ENCODE data around the gene PRSS50. TPM values are rescaled to one million over a fixed set of nuclear protein-coding genes. Genes with fewer than 3 reads are reported as not detected.
A peak's percentile ranks its signal among the peaks of the same experiment; 100 is the strongest.

The PRSS50 gene
- total and polyA plus RNA-seq, 9 donors = 0.12 to 0.69 (median 0.32) TPM; not detected in 1

- 68 to 80% (median 73%) methylated on average over 4 of the region's 4 CpGs for WGBS, 3 donors
- H3K4me1 ChIP-seq (ENCODE audit: insufficient read depth) = peaks cover 29% of the 10 kb centered on the region
- H3K36me3 ChIP-seq = no peaks in the 10 kb centered on the region
- H3K4me3 ChIP-seq = no peak overlapping the region
- intact Hi-C loops (cut with DNase I) = no loop called here
- peak overlapping the region; percentile 61 to 76 for H3K27ac ChIP-seq
- TF ChIP-seq EP300 (IDR thresholded peaks at IDR 0.05) = no peak
- no peak for TF ChIP-seq POLR2A (IDR thresholded peaks at IDR 0.05)
- no peaks in the 10 kb centered on the region for H3K9me3 ChIP-seq
- H3K27me3 ChIP-seq = no peaks in the 10 kb centered on the region
- DNase-seq = peak; percentile 47 to 77 (median 63)
Observed at GRCh38 chr3:46695962-46696894, 21.4 kb downstream of the PRSS50 start.

DNA sequence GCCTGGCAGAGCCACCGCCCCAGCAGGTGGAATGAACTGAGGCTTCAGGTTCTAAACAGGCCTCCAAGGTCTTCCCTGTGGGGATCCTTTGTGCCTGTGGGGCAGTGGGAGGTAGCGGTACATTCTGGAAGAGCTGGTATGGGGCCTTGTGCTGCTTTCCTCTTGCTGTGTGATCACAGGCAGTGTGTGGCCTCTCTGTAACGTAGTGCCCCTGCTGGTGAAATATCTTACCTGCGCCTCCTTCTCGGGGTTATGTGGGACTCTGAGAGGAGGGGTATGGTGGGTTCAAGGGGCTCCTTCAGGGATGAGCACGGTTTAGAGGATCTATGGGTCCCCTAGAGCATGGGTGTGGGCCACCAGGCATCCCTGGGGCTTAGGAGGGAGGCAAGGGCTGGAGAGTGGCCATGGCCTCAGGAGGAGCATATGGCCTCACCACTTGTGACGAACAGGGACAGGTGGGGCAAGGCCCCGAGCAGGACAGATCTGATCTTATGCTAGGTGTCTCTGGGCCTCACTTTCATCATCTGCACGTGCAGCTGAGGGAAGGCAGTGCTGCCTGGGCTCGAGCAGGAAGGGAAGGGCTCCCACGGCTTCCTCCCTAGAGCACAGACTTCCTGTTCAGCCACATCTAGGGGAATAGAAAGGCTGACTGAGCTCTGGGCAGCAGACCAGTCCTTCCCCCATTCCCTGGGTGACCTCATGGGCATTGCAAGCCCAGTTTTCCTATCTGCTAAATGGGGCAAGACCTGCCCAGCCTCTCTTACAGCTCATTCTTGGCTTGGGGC lies 22.3 kb downstream of the PRSS50 start:
- H3K9me3 ChIP-seq = no peaks in the 10 kb centered on the region
- WGBS, 3 donors = 86 to 88% (median 88%) methylated on average over 11 of the region's 11 CpGs
- no peaks in the 10 kb centered on the region for H3K27me3 ChIP-seq
- H3K4me1 ChIP-seq (ENCODE audit: insufficient read depth) = peaks cover 28% of the 10 kb centered on the region
- intact Hi-C loops (cut with DNase I) = no loop called here
- TF ChIP-seq EP300 (IDR thresholded peaks at IDR 0.05) (no peak), POLR2A (IDR thresholded peaks at IDR 0.05) (no peak)
- TF ChIP-seq, protein P1, sequence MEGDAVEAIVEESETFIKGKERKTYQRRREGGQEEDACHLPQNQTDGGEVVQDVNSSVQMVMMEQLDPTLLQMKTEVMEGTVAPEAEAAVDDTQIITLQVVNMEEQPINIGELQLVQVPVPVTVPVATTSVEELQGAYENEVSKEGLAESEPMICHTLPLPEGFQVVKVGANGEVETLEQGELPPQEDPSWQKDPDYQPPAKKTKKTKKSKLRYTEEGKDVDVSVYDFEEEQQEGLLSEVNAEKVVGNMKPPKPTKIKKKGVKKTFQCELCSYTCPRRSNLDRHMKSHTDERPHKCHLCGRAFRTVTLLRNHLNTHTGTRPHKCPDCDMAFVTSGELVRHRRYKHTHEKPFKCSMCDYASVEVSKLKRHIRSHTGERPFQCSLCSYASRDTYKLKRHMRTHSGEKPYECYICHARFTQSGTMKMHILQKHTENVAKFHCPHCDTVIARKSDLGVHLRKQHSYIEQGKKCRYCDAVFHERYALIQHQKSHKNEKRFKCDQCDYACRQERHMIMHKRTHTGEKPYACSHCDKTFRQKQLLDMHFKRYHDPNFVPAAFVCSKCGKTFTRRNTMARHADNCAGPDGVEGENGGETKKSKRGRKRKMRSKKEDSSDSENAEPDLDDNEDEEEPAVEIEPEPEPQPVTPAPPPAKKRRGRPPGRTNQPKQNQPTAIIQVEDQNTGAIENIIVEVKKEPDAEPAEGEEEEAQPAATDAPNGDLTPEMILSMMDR (IDR thresholded peaks at IDR 0.05) = no peak
- no peak overlapping the region for H3K4me3 ChIP-seq
- H3K36me3 ChIP-seq = no peaks in the 10 kb centered on the region
- DNase-seq = peak in 3 of 5 donors; percentile 42 to 57 (median 46)
- H3K27ac ChIP-seq = peak overlapping the region; percentile 61 to 76

DNA sequence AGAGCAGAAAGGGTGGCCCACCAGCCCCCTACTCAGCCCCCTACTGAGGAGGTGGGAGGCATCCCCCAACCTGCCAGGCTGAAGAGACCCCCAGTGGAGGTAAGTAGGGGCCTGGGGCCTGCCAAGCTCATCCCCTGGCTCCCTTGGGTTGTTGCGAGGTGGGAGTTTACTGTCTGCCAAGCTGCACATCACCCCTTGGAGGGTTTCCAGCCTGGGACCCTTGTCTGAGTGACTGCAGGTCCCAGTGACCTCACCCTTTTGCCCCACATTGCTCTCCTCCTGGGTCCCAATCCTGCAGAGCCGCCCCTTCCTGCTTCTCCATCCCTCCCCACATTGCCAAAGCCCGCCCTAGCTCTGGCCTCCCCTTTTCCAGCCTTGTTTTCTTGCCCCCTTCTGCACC lies 23.1 kb downstream of the PRSS50 start:
- Histone ChIP-seq H3K9me3 (no peaks in the 10 kb centered on the region), H3K36me3 (no peaks in the 10 kb centered on the region), H3K27ac (peak overlapping the region; percentile 61 to 76), H3K4me3 (no peak overlapping the region), H3K27me3 (no peaks in the 10 kb centered on the region), H3K4me1 (ENCODE audit: insufficient read depth) (peaks cover 25% of the 10 kb centered on the region)
- DNase-seq = peak in 2 of 5 donors; percentile 39 to 54
- WGBS, 3 donors = 96 to 100% (median 97%) methylated on average over 3 of the region's 3 CpGs
- intact Hi-C loops (cut with DNase I) = no loop called here
- TF ChIP-seq EP300 (IDR thresholded peaks at IDR 0.05) (no peak), POLR2A (IDR thresholded peaks at IDR 0.05) (no peak)
- TF ChIP-seq, protein P1 (IDR thresholded peaks at IDR 0.05) = no peak

- 16 to 27% (median 17%) methylated on average over 12 to 30 of the region's 30 CpGs for WGBS, 3 donors
Observed at GRCh38 chr3:46693892-46694226, 23.8 kb downstream of the PRSS50 start.

More at GRCh38 chr3:46693892-46694226, 23.8 kb downstream of the PRSS50 start:
- TF ChIP-seq, protein P1 (IDR thresholded peaks at IDR 0.05) = no peak
- TF ChIP-seq EP300 (IDR thresholded peaks at IDR 0.05) (no peak), POLR2A (IDR thresholded peaks at IDR 0.05) (no peak)
- H3K27me3 ChIP-seq = no peaks in the 10 kb centered on the region
- no peaks in the 10 kb centered on the region for H3K36me3 ChIP-seq
- H3K4me1 ChIP-seq (ENCODE audit: insufficient read depth) = peaks cover 25% of the 10 kb centered on the region
- H3K4me3 ChIP-seq = peak overlapping the region; percentile 38
- DNase-seq = no peak
- no peaks in the 10 kb centered on the region for H3K9me3 ChIP-seq
- peak overlapping the region; percentile 73 to 76 for H3K27ac ChIP-seq
- intact Hi-C loops (cut with DNase I) = no loop called here
